Neural cell (in vitro differentiated cells): ENCODE measurements around the gene GMIP. TPM values are rescaled to one million over a fixed set of nuclear protein-coding genes. Genes with fewer than 3 reads are reported as not detected.
"Not testable (repeated sequence)": the region's sequence is repeated elsewhere in the genome, so short reads cannot be mapped to it uniquely, and the experiment has no call there.

Source experiments
- H2AFZ ChIP-seq: fragments of 200-600, 300-800 bp; sonication (generic), shearing (Covaris generic); 2 replicates; pipeline ENCODE4 v1.6.0; 2014; ENCODE audit warnings: low read depth, mild to moderate bottlenecking, antibody characterized with exemption, low read length, moderate library complexity
- H3F3A ChIP-seq: fragments of 200-600 bp; shearing (Covaris generic); 2 replicates; pipeline ENCODE4 v1.6.1; 2016; ENCODE audit warnings: mild to moderate bottlenecking, moderate library complexity, mixed read lengths, antibody characterized with exemption, low read length; ENCODE audit not compliant: insufficient read depth, poor library complexity, severe bottlenecking
- H3K27ac ChIP-seq: fragments of 200-600, 300-800 bp; sonication (generic), shearing (Covaris generic); 2 replicates; pipeline ENCODE4 v1.5.1; 2014; ENCODE audit warnings: mild to moderate bottlenecking, low read length, moderate library complexity
- H3K27me3 ChIP-seq: fragments of 300-800, 200-600 bp; sonication (generic), shearing (Covaris generic); 2 replicates; pipeline ENCODE4 v1.6.0; 2014; ENCODE audit warnings: mild to moderate bottlenecking, low read depth, low read length, moderate library complexity; ENCODE audit not compliant: insufficient read depth
- H3K36me3 ChIP-seq: fragments of 300-800, 200-600 bp; sonication (generic), shearing (Covaris generic); 2 replicates; pipeline ENCODE4 v1.5.1; 2014; ENCODE audit warnings: mild to moderate bottlenecking, antibody characterized with exemption, low read length, moderate library complexity; ENCODE audit not compliant: insufficient read depth
- H3K4me2 ChIP-seq: fragments of 300-800, 200-600 bp; sonication (generic), shearing (Covaris generic); 2 replicates; pipeline ENCODE4 v1.6.0; 2014; ENCODE audit warnings: mild to moderate bottlenecking, low read length
- H3K4me3 ChIP-seq: fragments of 300-800, 200-600 bp; sonication (generic), shearing (Covaris generic); 2 replicates; pipeline ENCODE4 v1.5.1; 2014; ENCODE audit warnings: mild to moderate bottlenecking, low read length, moderate library complexity
- H3K79me2 ChIP-seq: fragments of 200-600 bp; shearing (Covaris generic); replicated peaks from 2 replicates; pipeline ENCODE4 v1.6.0; 2014; ENCODE audit warnings: mild to moderate bottlenecking, low read length, moderate library complexity; ENCODE audit not compliant: insufficient read depth
- H3K9ac ChIP-seq: fragments of 300-800, 200-600 bp; sonication (generic), shearing (Covaris generic); 2 replicates; pipeline ENCODE4 v1.6.1; 2016; ENCODE audit warnings: mild to moderate bottlenecking, low read length, mixed read lengths
- H3K9me2 ChIP-seq: fragments of 200-600 bp; shearing (Covaris generic); 2 replicates; pipeline ENCODE4 v1.6.1; 2016; ENCODE audit warnings: mild to moderate bottlenecking, low read length, mixed read lengths; ENCODE audit not compliant: insufficient read depth
- H3K9me3 ChIP-seq: fragments of 200-600, 300-800 bp; sonication (generic), shearing (Covaris generic); 2 replicates; pipeline ENCODE4 v1.6.1; 2016; ENCODE audit warnings: mild to moderate bottlenecking, mixed run types, low read length, moderate library complexity, mixed read lengths
- H4K20me1 ChIP-seq: fragments of 200-600 bp; shearing (Covaris generic); 2 replicates; pipeline ENCODE4 v1.6.1; 2016; ENCODE audit warnings: mild to moderate bottlenecking, mixed run types; ENCODE audit not compliant: insufficient read depth
- CTCF ChIP-seq: fragments of 450-650 bp; IDR thresholded peaks from 2 replicates; pipeline ENCODE4 v1.5.1; 2014; ENCODE audit warnings: antibody characterized with exemption, mild to moderate bottlenecking, moderate library complexity; ENCODE audit not compliant: poor library complexity, severe bottlenecking
- EP300 ChIP-seq: fragments of 450-650 bp; conservative IDR thresholded peaks from 2 replicates; pipeline ENCODE4 v1.6.1; 2014; ENCODE audit warnings: antibody characterized with exemption, mild to moderate bottlenecking, moderate library complexity; ENCODE audit not compliant: poor library complexity, severe bottlenecking
- EZH2 ChIP-seq: fragments of 200-600, 300-800 bp; shearing (Covaris generic), sonication (generic); IDR thresholded peaks from 2 replicates; pipeline ENCODE4 v1.6.1; 2014; ENCODE audit warnings: antibody characterized with exemption, low read length, borderline replicate concordance, mild to moderate bottlenecking; ENCODE audit not compliant: insufficient read depth, poor library complexity, severe bottlenecking
- MXI1 ChIP-seq: fragments of 450-650 bp; conservative IDR thresholded peaks from 2 replicates; pipeline ENCODE4 v1.6.1; 2014; ENCODE audit warnings: antibody characterized with exemption, mild to moderate bottlenecking; ENCODE audit not compliant: poor library complexity, severe bottlenecking
- POLR2AphosphoS5 ChIP-seq: IDR thresholded peaks from 2 replicates; pipeline ENCODE4 v1.6.1; 2012
- RAD21 ChIP-seq: fragments of 450-650 bp; conservative IDR thresholded peaks from 2 replicates; pipeline ENCODE4 v1.6.1; 2014; ENCODE audit warnings: antibody characterized with exemption, mild to moderate bottlenecking, moderate library complexity
- REST ChIP-seq: IDR thresholded peaks from 2 replicates; pipeline ENCODE4 v1.6.1; 2012; ENCODE audit warnings: borderline replicate concordance
- SMC3 ChIP-seq: fragments of 450-650 bp; conservative IDR thresholded peaks from 2 replicates; pipeline ENCODE4 v1.6.1; 2014; ENCODE audit warnings: antibody characterized with exemption, mild to moderate bottlenecking, moderate library complexity; ENCODE audit not compliant: poor library complexity
- TAF1 ChIP-seq: IDR thresholded peaks from 2 replicates; pipeline ENCODE4 v1.6.1; 2012; ENCODE audit warnings: low read depth
- polyA plus RNA-seq: library from polyadenylated mRNA; depleted of rRNA; stranded (reverse); fragments of >200 nt; gene quantifications from 2 replicates; pipeline ENCODE4 v1.2.3, GENCODE V29; 2014

The GMIP gene
- polyA plus RNA-seq, 1 donor from 2014 or later: 18.4 TPM

- Histone ChIP-seq H3K4me2 (no peak overlapping the region), H3F3A (no peaks in the 10 kb centered on the region), H3K9ac (no peak overlapping the region), H3K9me3 (no peaks in the 10 kb centered on the region), H4K20me1 (no peaks in the 10 kb centered on the region), H3K4me3 (no peak overlapping the region), H3K9me2 (no peaks in the 10 kb centered on the region), H3K27me3 (no peaks in the 10 kb centered on the region), H3K79me2 (no peaks in the 10 kb centered on the region), H3K27ac (no peak overlapping the region), H3K36me3 (no peaks in the 10 kb centered on the region), H2AFZ (no peak overlapping the region)
- no peak for TF ChIP-seq CTCF
- no peak for TF ChIP-seq SMC3
- no peak for TF ChIP-seq POLR2AphosphoS5
- no peak for TF ChIP-seq TAF1
- TF ChIP-seq EP300: no peak
- TF ChIP-seq RAD21: no peak
- no peak for TF ChIP-seq MXI1
- TF ChIP-seq REST: no peak
- no peak for TF ChIP-seq EZH2
Measured at GRCh38 chr19:19686580-19686979, 43.1 kb upstream of the GMIP start.

GRCh38 chr19:19686119-19686518 lies 42.7 kb upstream of the GMIP start:
- H3K36me3 ChIP-seq, H3K4me3 ChIP-seq, H3K9me2 ChIP-seq, H3K27ac ChIP-seq, H3F3A ChIP-seq, H2AFZ ChIP-seq, H3K9me3 ChIP-seq, H3K27me3 ChIP-seq, H3K9ac ChIP-seq, H4K20me1 ChIP-seq, H3K4me2 ChIP-seq, H3K79me2 ChIP-seq: not testable (repeated sequence)
